Loucy (cell line): ENCODE results near the gene ZNF341.

Experiments used
- EZH2phosphoT487 ChIP-seq: fragments of 200-600 bp; IDR thresholded peaks from 2 replicates; pipeline ENCODE4 v1.6.1; 2018; ENCODE audit warnings: antibody characterized with exemption, mild to moderate bottlenecking, moderate library complexity, borderline replicate concordance
- TF ChIP-seq, protein P1 (sequence below): fragments of 200-600 bp; sonication (generic); conservative IDR thresholded peaks from 2 replicates; pipeline ENCODE4 v1.5.1; 2014; ENCODE audit warnings: mild to moderate bottlenecking, antibody characterized with exemption, low read length

GRCh38 chr20:33791959-33792597 lies 60.3 kb downstream of the ZNF341 start:
- TF ChIP-seq, protein P1, sequence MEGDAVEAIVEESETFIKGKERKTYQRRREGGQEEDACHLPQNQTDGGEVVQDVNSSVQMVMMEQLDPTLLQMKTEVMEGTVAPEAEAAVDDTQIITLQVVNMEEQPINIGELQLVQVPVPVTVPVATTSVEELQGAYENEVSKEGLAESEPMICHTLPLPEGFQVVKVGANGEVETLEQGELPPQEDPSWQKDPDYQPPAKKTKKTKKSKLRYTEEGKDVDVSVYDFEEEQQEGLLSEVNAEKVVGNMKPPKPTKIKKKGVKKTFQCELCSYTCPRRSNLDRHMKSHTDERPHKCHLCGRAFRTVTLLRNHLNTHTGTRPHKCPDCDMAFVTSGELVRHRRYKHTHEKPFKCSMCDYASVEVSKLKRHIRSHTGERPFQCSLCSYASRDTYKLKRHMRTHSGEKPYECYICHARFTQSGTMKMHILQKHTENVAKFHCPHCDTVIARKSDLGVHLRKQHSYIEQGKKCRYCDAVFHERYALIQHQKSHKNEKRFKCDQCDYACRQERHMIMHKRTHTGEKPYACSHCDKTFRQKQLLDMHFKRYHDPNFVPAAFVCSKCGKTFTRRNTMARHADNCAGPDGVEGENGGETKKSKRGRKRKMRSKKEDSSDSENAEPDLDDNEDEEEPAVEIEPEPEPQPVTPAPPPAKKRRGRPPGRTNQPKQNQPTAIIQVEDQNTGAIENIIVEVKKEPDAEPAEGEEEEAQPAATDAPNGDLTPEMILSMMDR = peak; percentile 82
- TF ChIP-seq EZH2phosphoT487 = no peak
